Inflammatory macrophage treated with lipopolysaccharide for 4 hours (primary cell): Measurements from ENCODE around the gene UBE2L5.
"Not testable (repeated sequence)": the region's sequence is repeated elsewhere in the genome, so short reads cannot be mapped to it uniquely, and the experiment has no call there.

Experiments
- DNase-seq: peaks from one replicate; pipeline ENCODE4 v3.0.0-alpha.2; 2020

Gene UBE2L5

DNA sequence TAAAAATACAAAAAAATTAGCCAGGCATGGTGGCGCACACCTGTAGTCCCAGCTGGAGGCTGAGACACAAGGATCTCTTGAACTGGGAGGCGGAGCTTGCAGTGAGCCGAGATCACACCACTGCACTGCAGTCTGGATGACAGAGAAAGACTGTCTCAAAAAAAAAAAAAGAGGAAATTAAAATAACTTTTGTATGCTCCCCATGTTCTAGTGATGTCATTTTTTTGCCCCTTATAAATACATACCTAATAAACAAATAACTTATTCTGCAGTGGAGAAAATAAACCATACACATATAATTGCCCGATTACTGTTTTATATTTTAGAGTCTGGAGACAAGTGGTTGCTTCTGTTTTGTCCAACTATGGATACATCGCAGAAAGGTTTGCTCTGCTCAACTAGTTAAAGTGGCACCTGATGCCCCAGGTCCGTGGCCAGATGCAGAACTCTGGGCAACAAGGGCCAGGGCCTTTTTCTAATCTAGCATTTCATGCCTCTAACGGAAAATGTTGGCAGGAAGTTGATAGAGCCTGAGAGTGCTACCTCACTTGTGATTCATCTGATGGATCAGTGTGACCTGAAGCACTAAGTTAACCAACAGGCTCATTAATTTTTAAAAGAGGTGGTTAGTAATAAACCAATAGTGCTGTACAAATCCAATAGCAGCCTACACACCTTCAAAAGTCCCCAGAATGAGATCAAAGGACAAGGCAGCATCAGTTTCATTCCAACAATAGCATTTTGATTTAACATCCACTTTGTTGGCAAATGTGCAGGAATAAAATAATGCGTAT lies 18.8 kb downstream of the UBE2L5 start:
- DNase-seq, result no peak

DNA sequence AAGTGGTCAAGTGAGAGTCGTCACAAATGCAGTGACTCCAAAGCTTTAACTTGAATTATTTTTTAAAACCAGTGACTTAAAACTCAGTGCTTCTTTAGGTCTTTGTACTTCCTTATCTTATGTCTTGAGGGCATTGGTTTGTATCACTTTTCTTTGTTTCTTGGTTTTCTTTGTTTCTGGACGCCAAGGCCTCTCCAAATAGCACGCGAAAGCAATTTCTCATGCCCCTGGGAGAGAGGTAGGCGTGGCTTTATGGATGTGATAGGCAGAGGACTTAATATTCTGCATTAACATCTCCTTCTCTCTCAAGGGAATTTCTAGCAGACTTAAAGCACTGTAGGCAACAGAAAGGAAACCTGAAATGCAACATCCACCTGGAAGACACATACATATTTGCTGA lies 20.6 kb downstream of the UBE2L5 start:
- DNase-seq, result no peak

DNA sequence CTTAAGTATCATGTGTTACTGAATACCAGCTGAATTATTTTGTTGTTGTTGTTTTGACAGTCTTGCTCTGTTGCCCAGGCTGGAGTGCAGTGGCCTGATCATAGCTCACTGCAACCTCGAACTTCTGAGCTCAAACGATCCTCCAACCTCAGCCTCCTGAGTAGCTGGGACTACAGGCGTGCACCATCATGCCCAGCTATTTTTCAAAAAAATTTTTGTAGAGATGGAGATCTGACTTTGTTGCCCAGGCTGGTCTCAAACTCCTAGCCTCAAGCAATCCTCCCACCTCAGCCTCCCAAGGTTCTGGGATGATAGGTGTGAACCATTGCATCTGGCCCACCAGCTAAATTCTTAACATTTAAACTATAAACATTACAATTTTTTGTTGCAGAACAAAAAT lies 21.2 kb downstream of the UBE2L5 start:
- DNase-seq, result not testable (repeated sequence)

DNA sequence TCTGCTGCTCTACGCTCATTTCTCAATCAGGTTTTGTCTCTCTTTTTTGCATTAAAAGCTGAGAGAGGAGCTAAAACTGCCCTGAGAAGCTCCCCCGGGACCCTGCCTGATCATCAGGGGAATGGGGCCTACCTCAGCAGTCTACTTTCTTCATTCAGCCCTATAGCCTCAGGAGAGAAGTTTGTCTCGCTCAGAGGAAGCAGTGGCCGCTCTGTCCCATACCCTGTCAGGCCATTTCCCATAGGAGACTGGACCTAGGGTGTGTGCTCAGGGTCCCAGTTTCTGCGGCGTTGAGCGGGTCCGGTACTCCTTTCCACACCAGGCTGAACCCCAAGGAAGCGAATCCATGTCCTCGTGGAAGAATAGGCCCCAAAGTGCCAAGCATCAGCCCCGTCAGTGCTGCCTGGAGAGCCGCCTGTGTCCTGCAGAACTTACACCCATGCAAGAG lies 21.7 kb downstream of the UBE2L5 start:
- DNase-seq, result no peak

DNA sequence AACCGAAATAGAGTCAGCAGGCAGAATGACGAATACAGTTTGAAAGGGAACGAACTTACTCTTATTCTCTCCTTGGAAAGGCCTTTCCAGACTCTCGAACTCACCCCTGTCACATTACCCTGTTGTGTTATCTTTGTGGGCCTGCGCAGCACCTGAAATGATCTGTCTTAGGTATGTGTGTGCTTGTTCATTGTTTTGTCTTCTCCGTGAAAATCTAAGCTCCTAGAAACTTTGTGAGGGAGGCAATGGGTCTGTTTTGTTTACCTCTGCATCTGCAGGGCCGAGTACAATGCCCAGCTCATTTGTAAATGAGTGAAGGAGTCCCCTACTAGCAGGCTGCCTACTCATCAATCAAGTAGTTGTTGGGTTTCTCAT lies 23.8 kb downstream of the UBE2L5 start:
- DNase-seq, result no peak

DNA sequence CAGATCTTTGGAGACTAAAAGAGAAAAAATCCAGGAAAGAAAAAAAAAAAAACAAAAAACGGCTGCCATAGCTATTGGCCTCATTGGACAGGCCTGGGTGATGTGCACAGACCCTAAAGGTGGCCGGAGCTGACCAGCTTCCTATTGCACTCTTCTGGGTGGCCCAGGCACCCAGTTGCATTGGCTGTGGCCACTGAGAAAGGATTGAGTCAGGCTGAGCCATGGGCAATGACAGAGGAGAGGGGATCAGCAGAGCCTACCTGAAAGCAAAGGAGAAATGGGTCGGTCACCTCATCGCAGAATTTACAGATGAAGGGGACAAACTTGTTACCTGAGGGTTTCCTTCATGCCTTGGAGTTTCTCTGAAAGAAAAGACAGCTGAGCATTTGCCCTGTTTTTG lies 26.1 kb downstream of the UBE2L5 start:
- no peak for DNase-seq

DNA sequence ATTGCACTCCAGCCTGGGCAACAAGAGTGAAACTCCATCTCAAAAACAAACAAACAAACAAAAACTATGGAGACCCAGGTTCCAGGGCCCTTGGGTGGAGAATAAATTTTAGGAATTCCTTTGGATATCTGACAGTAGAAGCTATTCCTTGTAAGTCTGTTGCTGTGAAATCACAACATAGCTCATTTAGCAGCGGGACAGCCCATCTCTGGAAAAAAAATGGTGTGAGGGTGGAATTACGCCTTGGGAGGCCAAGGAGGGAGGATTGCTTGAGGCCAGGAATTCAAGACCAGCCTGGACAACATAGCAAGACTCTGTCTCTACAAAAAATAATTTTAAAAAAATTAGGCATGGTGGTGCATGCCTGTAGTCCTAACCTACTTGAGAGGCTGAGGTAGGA lies 27.8 kb downstream of the UBE2L5 start:
- DNase-seq, result no peak

DNA sequence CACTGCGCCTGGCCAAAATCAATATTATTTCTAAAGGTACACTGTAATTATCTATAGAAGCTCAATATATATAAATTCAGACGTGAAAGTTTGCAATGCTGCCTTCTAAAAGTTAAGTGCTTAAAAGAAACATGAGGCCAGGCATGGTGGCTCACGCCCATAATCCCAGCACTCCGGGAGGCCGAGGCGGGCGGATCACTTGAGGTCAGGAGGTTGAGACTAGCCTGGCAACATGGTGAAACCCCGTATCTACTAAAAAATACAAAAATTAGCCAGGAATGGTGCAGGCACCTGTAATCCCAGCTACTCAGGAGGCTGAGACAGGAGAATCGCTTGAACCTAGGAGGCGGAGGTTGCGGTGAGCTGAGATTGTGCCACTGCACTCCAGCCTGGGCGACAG lies 29.2 kb downstream of the UBE2L5 start:
- DNase-seq, result not testable (repeated sequence)

GRCh38 chr13:30453727-30454126 lies 31.4 kb downstream of the UBE2L5 start:
- peak; percentile 38 for DNase-seq

DNA sequence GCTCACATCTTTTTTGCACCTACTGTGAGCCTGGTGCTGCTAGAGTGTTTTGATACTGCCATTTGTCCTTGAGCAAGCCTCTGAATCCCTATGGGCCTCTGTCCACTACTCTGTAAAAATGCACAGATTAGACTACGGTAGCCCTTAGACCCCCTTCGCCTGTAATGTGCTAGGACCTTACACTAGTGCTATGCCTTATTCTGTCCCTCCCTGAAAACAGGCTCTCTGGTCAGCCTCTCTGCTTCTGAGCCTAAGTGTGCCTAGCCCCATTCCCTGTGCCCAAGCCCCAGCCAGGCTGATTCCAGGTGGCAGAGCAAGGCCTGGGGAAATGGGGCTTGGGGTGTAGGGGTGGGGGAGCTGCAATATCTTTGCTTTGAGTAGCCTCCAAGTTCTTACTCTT lies 32.7 kb downstream of the UBE2L5 start:
- no peak for DNase-seq

DNA sequence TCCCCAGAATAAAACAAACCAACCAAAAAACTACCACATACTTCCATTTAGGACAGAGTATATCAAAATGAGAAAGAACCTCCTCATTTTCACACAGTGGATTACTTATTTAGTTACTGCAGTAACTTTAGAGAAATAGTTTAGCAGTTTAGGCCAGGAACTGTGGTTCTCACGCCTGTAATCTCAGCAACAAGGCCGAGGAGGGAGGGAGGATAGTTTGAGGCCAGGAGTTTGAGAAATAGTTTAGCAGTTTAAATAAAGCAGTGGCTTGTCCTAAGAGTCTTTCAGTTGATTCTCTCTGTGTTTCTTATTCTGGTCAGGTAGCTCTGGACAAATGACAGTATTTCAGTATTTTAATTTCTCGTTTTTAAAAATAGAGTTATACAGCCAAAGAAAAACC lies 34.0 kb downstream of the UBE2L5 start:
- no peak for DNase-seq

DNA sequence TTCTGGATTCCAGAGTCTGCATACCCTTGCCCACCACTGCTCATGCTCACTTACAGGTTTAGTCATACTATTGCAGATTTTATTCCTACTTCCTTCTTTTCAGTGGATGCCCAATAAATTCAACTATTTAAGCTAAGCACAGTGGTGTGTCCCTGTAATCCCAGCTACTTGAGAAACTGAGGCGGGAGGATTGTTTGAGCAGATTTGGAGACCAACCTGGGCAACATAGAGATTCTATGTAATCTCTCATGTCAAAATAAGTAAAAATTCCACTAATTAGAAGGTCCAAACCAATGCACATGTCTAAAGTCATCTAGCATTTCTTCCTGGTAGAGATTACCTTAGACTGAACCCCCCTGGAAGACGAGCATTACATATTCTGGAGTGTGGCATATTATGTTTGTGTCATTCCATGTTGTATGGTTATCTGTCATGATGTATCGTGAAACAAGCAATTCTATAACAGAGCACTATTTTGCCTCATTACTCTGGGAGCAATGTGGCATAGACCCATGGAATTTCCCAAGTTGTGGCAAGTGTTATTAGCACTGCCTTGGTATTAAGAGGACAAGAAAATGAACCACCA lies 35.1 kb downstream of the UBE2L5 start:
- DNase-seq, result no peak

- peak; percentile 37 for DNase-seq
Measured at GRCh38 chr13:30461279-30462066, 39.2 kb downstream of the UBE2L5 start.

- DNase-seq, result peak; percentile 44
Measured at GRCh38 chr13:30463787-30464495, 41.6 kb downstream of the UBE2L5 start.

DNA sequence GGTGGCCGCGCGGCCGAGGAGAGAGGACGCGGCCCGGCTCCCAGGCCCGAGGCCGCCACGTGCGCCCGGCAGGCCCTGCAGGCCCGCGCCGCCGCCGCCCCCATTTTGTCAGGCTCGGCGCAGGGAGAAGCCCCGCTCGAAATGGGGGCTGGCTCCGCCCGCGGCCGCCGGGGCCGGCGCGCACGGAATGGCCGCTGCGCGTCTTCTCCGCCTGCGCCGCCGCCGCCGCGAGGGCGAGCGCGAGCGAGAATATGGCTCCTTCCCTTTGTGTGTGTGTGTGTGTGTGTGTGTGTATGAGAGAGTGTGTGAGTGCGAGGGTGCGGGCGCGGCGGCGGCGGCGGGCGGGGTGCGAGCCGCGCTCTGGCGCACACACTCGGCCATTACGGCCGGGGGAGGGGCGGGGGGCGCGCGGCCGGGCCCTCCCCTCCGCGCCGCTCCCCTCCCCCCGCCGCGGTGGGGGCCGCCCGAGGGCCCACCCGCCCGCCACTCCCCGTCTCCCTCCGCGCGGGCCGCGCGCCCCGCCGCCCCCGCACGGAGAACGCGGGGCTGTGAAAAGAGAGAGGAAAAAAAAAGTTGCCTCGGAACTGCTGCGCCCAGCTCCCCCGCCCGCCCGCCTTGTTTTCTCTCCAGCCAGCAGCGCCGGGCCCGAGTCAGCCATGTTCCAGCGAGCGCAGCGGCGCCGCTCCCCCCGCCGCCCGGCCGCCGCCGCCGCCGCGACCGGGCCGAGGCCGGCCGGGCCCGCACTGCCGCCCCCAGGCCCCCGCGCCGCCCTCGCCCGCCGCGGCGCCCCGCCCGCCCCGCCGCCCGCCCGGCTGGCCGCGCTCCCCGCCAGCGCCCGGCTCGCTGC lies 42.4 kb downstream of the UBE2L5 start:
- peak; percentile 68 for DNase-seq

GRCh38 chr13:30465343-30465592 lies 43.0 kb downstream of the UBE2L5 start:
- no peak for DNase-seq

DNA sequence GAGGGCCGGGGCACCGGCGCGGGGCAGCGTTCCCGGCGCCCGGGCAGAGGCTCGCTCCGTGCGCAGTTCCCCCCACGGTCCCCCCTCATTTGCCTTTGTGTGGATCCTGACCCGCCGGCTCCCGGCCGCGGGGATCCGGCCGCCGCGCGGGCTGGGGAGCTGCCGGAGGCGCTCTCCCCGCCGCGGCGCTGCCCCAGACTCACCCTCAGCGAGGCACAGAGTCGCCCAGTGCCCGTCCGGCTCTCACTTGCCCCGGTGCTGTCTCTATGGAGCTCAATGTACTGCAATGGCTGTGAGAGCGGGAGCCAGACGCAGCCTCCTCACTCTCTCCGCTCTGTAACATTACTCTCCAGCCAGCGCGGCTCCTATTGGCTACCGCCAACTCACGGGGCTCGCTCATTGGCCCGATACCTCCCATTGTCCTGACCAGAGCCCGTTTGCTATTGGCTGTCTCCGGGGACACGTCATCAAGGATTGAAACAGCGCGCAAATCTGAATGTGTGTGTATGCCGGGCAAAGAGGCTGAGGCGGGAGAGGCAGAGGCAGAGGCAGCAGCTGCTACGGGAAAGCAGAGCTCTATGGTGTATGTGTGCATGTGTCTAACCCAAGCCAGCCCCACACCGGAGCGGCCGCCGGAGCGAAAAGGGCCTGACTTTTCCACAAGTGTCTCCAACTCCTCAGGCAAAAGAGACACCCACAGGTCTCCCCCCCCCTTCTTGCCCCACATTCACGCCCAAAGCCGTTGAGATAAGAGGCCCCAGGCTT lies 43.5 kb downstream of the UBE2L5 start, which contains the start of gene HMGB1:
HMGB1 (minus strand) TSS at position 344 of the 765 bp plus-strand sequence. CDS start 2,256 bp downstream, outside the sequence.
- peak; percentile 99 for DNase-seq

GRCh38 chr13:30466358-30466714 lies 44.0 kb downstream of the UBE2L5 start:
- DNase-seq, result no peak

DNA sequence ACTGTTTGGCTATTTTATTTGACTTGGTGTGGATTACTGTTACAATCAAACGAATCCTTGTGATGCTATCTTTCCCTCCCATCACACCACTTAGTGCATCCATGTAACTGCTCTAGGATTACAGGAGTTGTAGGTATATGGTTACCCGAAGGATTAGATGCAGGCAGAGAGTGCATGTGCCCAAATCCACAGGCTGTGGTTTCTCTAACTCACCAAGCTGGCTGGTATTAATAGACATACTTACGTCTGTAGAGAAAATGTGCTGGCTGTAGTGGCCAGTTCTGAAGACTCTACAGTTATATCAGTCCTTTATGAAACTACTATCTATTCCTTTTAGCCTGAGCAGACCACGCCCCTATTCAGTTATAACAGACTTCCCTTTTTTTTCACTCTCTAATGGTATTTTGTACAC lies 44.6 kb downstream of the UBE2L5 start:
- peak; percentile 56 for DNase-seq

GRCh38 chr13:30473675-30474074 lies 51.4 kb downstream of the UBE2L5 start:
- no peak for DNase-seq

DNA sequence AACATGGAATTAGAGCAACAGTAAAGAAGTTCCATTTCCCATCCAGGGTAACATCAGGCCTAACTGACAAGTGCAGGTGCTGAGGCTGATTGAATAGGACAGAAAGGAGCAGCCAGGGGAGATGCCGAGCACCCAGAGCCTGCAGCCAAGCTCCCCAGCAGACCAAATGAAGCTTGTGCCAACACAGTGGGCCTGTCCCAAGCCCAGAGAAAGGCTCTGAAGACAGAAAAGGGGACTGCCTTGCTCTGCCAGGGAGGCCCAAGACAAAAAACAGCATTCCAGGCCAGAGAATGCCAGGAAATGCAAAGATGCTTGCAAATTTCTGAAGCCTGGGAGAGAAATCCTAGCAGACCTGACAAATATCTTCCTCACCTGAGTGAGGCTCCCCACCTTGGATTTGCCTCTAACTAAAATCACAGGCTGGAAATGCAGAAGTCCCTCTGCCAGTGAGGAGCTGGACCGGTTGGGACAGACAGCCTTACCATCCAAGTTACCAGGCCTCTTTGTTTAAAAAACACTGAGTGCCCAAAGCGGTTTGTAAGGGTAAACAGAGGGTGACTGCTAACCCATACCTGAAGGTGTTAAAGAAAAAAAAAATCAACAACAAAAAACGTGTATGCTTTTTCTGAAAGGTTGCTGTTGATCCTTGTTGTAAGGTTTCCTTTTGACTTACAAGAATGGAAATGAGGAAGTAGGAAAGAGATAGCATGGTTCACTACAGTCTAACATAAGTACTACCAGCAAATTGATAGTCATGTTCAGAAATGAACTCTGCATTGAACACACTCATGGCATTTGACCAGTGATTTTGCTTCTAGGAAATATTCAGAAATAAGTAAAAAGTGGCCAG lies 55.3 kb downstream of the UBE2L5 start:
- DNase-seq, result peak; percentile 43
